ENCODE measurements around the gene OR2T8. TPM values are rescaled to one million over a fixed set of nuclear protein-coding genes. Genes with fewer than 3 reads are reported as not detected.

OR2T8 gene
- total RNA-seq, 1 experiment from 2014 or later, result not detected

GRCh38 chr1:247908766-247909165, 11.3 kb upstream of the OR2T8 start:
- ATAC-seq, result no peak
- TF ChIP-seq SRF (IDR thresholded peaks at IDR 0.05; ENCODE audit: low read depth) (no peak), EGR1 (IDR thresholded peaks at IDR 0.05; ENCODE audit: low read depth) (no peak), CBX3 (IDR thresholded peaks at IDR 0.05; ENCODE audit: low read depth) (no peak), POLR2AphosphoS5 (IDR thresholded peaks at IDR 0.05; ENCODE audit: low read depth, low read length) (no peak), TCF7L2 (IDR thresholded peaks at IDR 0.05; ENCODE audit: borderline replicate concordance, extremely low read depth, insufficient read depth, insufficient read length) (no peak), ZNF274 (IDR thresholded peaks at IDR 0.05; ENCODE audit: low read depth, low read length) (no peak), EZH2 (IDR thresholded peaks at IDR 0.05) (no peak)
- TF ChIP-seq, protein P1, sequence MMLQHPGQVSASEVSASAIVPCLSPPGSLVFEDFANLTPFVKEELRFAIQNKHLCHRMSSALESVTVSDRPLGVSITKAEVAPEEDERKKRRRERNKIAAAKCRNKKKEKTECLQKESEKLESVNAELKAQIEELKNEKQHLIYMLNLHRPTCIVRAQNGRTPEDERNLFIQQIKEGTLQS (IDR thresholded peaks at IDR 0.05), result no peak
- no peak overlapping the region for H3K9ac ChIP-seq (ENCODE audit: low read length)
- no peaks in the 10 kb centered on the region for H3K4me1 ChIP-seq (ENCODE audit: control insufficient read depth in 1 of 2, insufficient read depth in 2 of 2, low read length in 2 of 2)
- no peaks in the 10 kb centered on the region for H3K36me3 ChIP-seq (ENCODE audit: control insufficient read depth in 1 of 2, insufficient read depth in 2 of 2, low read length in 2 of 2)
- intact Hi-C loops (cut with micrococcal nuclease), result no loop called here
- no peaks in the 10 kb centered on the region for H3K79me2 ChIP-seq (ENCODE audit: insufficient read depth, low read length)
- ChIA-PET RAD21 (ENCODE audit: low non-redundant PET in 1 of 2, low total read pairs in 2 of 2, uncharacterized antibody in 2 of 2, unreplicated experiment in 2 of 2) (no interaction called here), POLR2A (no interaction called here), CTCF (no interaction called here)
- no peaks in the 10 kb centered on the region for H3K27me3 ChIP-seq (ENCODE audit: insufficient read depth, low read length)
- H2AFZ ChIP-seq (ENCODE audit: low read depth, low read length, poor library complexity, severe bottlenecking), result no peak overlapping the region
- H3K9me3 ChIP-seq (ENCODE audit: control insufficient read depth in 1 of 2, insufficient read depth in 1 of 2, low read depth in 1 of 2, low read length in 2 of 2), result peaks cover 8% of the 10 kb centered on the region in 2 experiments; a peak in 2 of 4 replicates
- BruUV-seq (replicated peaks), result no TSS peak
- H3K4me2 ChIP-seq (ENCODE audit: low read length), result no peak overlapping the region
- no peaks in the 10 kb centered on the region for H3K9me2 ChIP-seq (ENCODE audit: insufficient read depth)
- DNase-seq (ENCODE audit: low read depth, low spot score), result no peak
- H3K27ac ChIP-seq (ENCODE audit: low read depth, low read length), result no peak overlapping the region
- H3K4me3 ChIP-seq (replicated peaks in 1 of 2; ENCODE audit: low read depth in 1 of 2, low read length in 2 of 2), result no peak overlapping the region
- no peaks in the 10 kb centered on the region for H4K20me1 ChIP-seq (ENCODE audit: insufficient read depth)

DNA sequence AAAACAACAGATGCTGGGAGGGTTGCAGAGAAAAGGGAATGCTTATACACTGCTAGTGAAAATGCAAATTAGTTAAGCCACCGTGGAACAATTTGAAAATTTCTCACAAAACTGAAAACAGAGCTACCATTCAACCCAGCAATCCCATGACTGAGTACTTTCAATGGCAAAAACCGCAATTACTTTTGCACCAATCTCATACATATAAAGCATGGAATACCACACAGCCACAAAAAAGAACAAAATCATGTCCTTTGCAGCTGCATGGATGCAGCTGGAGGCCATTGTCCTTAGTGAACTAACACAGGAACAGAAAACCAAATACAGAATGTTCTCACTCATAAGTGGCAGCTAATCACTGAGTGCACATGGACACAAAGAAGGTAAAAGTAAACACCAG, 6.3 kb upstream of the OR2T8 start:
- Histone ChIP-seq H3K9me2 (ENCODE audit: insufficient read depth) (no peaks in the 10 kb centered on the region), H3K4me3 (replicated peaks in 1 of 2; ENCODE audit: low read depth in 1 of 2, low read length in 2 of 2) (no peak overlapping the region), H3K36me3 (ENCODE audit: control insufficient read depth in 1 of 2, insufficient read depth in 2 of 2, low read length in 2 of 2) (no peaks in the 10 kb centered on the region), H3K9me3 (ENCODE audit: control insufficient read depth in 1 of 2, insufficient read depth in 1 of 2, low read depth in 1 of 2, low read length in 2 of 2) (peaks cover 6 to 21% of the 10 kb centered on the region in 2 experiments; a peak in 2 of 4 replicates), H3K27ac (ENCODE audit: low read depth, low read length) (no peak overlapping the region), H3K27me3 (ENCODE audit: insufficient read depth, low read length) (no peaks in the 10 kb centered on the region), H3K79me2 (ENCODE audit: insufficient read depth, low read length) (no peaks in the 10 kb centered on the region), H3K4me2 (ENCODE audit: low read length) (no peak overlapping the region), H3K9ac (ENCODE audit: low read length) (no peak overlapping the region), H2AFZ (ENCODE audit: low read depth, low read length, poor library complexity, severe bottlenecking) (no peak overlapping the region), H3K4me1 (ENCODE audit: control insufficient read depth in 1 of 2, insufficient read depth in 2 of 2, low read length in 2 of 2) (no peaks in the 10 kb centered on the region), H4K20me1 (ENCODE audit: insufficient read depth) (no peaks in the 10 kb centered on the region)
- no peak for DNase-seq (ENCODE audit: low read depth, low spot score)
- CTCF ChIA-PET, result no interaction called here
- intact Hi-C loops (cut with micrococcal nuclease), result no loop called here
- RAD21 ChIA-PET (ENCODE audit: low non-redundant PET in 1 of 2, low total read pairs in 2 of 2, uncharacterized antibody in 2 of 2, unreplicated experiment in 2 of 2), result no interaction called here
- no peak for ATAC-seq
- no TSS peak for BruUV-seq (replicated peaks)
- POLR2A ChIA-PET, result no interaction called here
- TF ChIP-seq YY1 (IDR thresholded peaks at IDR 0.05; ENCODE audit: extremely low read depth, insufficient replicate concordance, low read depth, low read length), result no peak
- no peak for TF ChIP-seq SIN3A (IDR thresholded peaks at IDR 0.05; ENCODE audit: low read depth)
- TF ChIP-seq ZNF274 (IDR thresholded peaks at IDR 0.05; ENCODE audit: low read depth, low read length), result no peak
- no peak for TF ChIP-seq JUND (IDR thresholded peaks at IDR 0.05)
- no peak for TF ChIP-seq SRF (IDR thresholded peaks at IDR 0.05; ENCODE audit: low read depth)
- TF ChIP-seq CTCF (IDR thresholded peaks at IDR 0.05 in 2 of 3, conservative IDR thresholded peaks at IDR 0.05 in 1 of 3; ENCODE audit: borderline replicate concordance in 1 of 3, insufficient read depth in 1 of 3, low read depth in 2 of 3, low read length in 2 of 3), result no peak
- TF ChIP-seq TCF7L2 (IDR thresholded peaks at IDR 0.05; ENCODE audit: borderline replicate concordance, extremely low read depth, insufficient read depth, insufficient read length), result no peak
- TF ChIP-seq, protein P1 (IDR thresholded peaks at IDR 0.05), result no peak
